ENCODE measurements around the gene CACNA2D3. TPM values are rescaled to one million over a fixed set of nuclear protein-coding genes. Genes with fewer than 3 reads are reported as not detected.

CACNA2D3 gene
- total RNA-seq, 1 donor from 2014 or later = 0.70 TPM

DNA sequence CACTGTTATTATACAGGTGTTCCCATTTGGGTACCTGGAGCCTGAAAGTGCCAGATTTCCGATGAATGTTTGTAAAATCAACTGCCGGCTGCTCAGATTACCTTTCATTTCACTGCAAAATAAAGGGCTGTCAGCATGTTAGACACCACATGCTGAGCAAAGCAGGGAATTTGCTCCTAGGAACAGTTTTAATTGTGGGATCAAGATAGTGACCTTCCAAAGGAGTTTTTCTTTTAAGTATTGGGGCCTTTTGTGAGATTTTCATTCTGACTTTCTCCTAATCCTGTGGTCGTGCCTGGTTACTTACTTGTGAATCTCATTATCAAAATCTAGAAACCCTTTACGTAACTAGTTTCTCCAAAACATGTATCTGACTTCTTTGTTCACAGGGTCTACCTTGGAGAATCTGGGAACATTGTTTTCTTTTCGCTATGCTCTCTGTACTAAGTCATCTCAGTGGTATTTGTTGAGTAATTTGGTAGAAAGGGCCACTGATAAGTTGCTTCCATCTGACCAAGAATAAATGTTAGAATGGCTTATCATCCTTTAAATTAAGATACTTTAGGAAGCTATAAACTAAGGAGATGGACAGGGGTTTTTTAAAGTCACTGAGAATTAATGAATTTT, 846.3 kb downstream of the CACNA2D3 start:
- Mint-ChIP-seq H3K9me3 (ENCODE audit: unreplicated experiment) (peaks cover 3% of the 10 kb centered on the region), H3K4me1 (ENCODE audit: low read depth, unreplicated experiment) (peaks cover 41% of the 10 kb centered on the region), H3K36me3 (ENCODE audit: low read depth, unreplicated experiment) (peaks cover 2% of the 10 kb centered on the region), H3K27me3 (ENCODE audit: low read depth, unreplicated experiment) (peaks cover 3% of the 10 kb centered on the region), H3K27ac (ENCODE audit: unreplicated experiment) (peak overlapping the region; percentile 27), H3K4me3 (ENCODE audit: unreplicated experiment) (no peak overlapping the region)
- no peaks in the 10 kb centered on the region for H3K36me3 ChIP-seq (ENCODE audit: insufficient read depth, low read length)
- peak overlapping the region; percentile 97 for H3K27ac ChIP-seq (ENCODE audit: low read depth, low read length)
- DNase-seq (ENCODE audit: low read depth) (peak; percentile 97), FAIRE-seq (peak; percentile 55)
- H3K79me2 ChIP-seq (ENCODE audit: insufficient read depth, low read length) = no peaks in the 10 kb centered on the region
- no peaks in the 10 kb centered on the region for H4K20me1 ChIP-seq (ENCODE audit: insufficient read depth, low read length)
- no peaks in the 10 kb centered on the region for H3K9me3 ChIP-seq (ENCODE audit: insufficient read depth, low read depth, low read length)
- TF ChIP-seq, protein P1, sequence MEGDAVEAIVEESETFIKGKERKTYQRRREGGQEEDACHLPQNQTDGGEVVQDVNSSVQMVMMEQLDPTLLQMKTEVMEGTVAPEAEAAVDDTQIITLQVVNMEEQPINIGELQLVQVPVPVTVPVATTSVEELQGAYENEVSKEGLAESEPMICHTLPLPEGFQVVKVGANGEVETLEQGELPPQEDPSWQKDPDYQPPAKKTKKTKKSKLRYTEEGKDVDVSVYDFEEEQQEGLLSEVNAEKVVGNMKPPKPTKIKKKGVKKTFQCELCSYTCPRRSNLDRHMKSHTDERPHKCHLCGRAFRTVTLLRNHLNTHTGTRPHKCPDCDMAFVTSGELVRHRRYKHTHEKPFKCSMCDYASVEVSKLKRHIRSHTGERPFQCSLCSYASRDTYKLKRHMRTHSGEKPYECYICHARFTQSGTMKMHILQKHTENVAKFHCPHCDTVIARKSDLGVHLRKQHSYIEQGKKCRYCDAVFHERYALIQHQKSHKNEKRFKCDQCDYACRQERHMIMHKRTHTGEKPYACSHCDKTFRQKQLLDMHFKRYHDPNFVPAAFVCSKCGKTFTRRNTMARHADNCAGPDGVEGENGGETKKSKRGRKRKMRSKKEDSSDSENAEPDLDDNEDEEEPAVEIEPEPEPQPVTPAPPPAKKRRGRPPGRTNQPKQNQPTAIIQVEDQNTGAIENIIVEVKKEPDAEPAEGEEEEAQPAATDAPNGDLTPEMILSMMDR (IDR thresholded peaks at IDR 0.05; ENCODE audit: insufficient read depth, low read depth, low read length) = no peak
- TF ChIP-seq EZH2 (IDR thresholded peaks at IDR 0.05; ENCODE audit: insufficient read depth, low read length) = no peak
- H3K4me2 ChIP-seq (ENCODE audit: low read length) = peak overlapping the region; percentile 76
- peak overlapping the region; percentile 34 for H3K4me3 ChIP-seq (ENCODE audit: insufficient read depth, low read depth, low read length)
- H3K4me1 ChIP-seq (ENCODE audit: insufficient read depth, low read length) = peaks cover 54% of the 10 kb centered on the region
- H3K9ac ChIP-seq (ENCODE audit: low read length) = peak overlapping the region; percentile 86
- no peaks in the 10 kb centered on the region for H3K27me3 ChIP-seq (ENCODE audit: insufficient read depth, low read length)
- no peak overlapping the region for H2AFZ ChIP-seq (ENCODE audit: low read depth, low read length)

DNA sequence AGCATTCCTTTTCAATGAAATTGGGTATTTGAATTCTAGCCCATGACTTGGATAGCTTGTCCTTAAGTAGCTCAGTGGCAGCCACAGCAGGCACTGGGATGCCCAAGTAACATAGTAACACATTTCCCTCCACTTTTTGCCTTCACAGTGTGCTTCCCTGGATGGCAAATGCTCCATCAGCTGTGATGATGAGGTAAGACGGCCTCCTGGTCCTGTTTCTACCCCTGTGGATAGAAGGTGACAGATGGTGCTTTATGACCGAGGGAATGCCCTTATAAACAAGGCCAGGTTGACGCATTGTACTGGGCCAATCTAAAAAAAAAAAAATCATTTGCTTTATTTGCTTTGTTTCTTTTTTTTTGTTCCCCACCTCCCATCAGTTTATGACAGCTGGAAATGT, 847.3 kb downstream of the CACNA2D3 start:
- Histone ChIP-seq H3K9me3 (ENCODE audit: insufficient read depth, low read depth, low read length) (no peaks in the 10 kb centered on the region), H3K4me2 (ENCODE audit: low read length) (peak overlapping the region; percentile 11), H3K27me3 (ENCODE audit: insufficient read depth, low read length) (no peaks in the 10 kb centered on the region), H3K27ac (ENCODE audit: low read depth, low read length) (peak overlapping the region; percentile 97), H3K4me1 (ENCODE audit: insufficient read depth, low read length) (peaks cover 54% of the 10 kb centered on the region), H3K36me3 (ENCODE audit: insufficient read depth, low read length) (no peaks in the 10 kb centered on the region), H3K4me3 (ENCODE audit: insufficient read depth, low read depth, low read length) (no peak overlapping the region), H3K9ac (ENCODE audit: low read length) (peak overlapping the region; percentile 55), H2AFZ (ENCODE audit: low read depth, low read length) (no peak overlapping the region), H3K79me2 (ENCODE audit: insufficient read depth, low read length) (no peaks in the 10 kb centered on the region), H4K20me1 (ENCODE audit: insufficient read depth, low read length) (no peaks in the 10 kb centered on the region)
- H3K27ac Mint-ChIP-seq (ENCODE audit: unreplicated experiment) = peak overlapping the region; percentile 67
- H3K36me3 Mint-ChIP-seq (ENCODE audit: low read depth, unreplicated experiment) = peaks cover 2% of the 10 kb centered on the region
- peak; percentile 33 for DNase-seq (ENCODE audit: low read depth)
- H3K9me3 Mint-ChIP-seq (ENCODE audit: unreplicated experiment) = peaks cover 3% of the 10 kb centered on the region
- TF ChIP-seq, protein P1 (IDR thresholded peaks at IDR 0.05; ENCODE audit: insufficient read depth, low read depth, low read length) = no peak
- TF ChIP-seq EZH2 (IDR thresholded peaks at IDR 0.05; ENCODE audit: insufficient read depth, low read length) = no peak
- H3K4me1 Mint-ChIP-seq (ENCODE audit: low read depth, unreplicated experiment) = peaks cover 41% of the 10 kb centered on the region
- no peak overlapping the region for H3K4me3 Mint-ChIP-seq (ENCODE audit: unreplicated experiment)
- no peak for FAIRE-seq
- peaks cover 5% of the 10 kb centered on the region for H3K27me3 Mint-ChIP-seq (ENCODE audit: low read depth, unreplicated experiment)

DNA sequence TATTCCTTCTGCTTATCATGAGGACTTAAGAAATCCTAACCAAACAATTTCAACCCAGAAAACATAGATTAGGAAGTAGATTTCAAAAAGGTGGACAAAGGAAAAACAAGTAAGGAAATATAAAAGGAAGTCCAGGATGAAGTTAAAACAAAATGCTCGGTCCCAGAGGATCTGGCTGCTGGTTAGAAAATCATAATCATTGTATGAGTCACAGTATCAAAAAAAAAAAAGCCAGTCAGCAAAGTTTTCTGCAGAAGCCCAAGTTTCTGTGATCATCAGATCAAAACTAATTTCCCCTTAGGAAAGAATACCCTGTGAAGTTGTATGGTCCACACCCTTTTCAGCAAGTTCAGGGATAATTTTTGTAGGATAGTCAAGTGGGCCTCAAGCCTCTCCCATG, 848.5 kb downstream of the CACNA2D3 start:
- H3K27me3 Mint-ChIP-seq (ENCODE audit: low read depth, unreplicated experiment) = peaks cover 5% of the 10 kb centered on the region
- peaks cover 33% of the 10 kb centered on the region for H3K4me1 Mint-ChIP-seq (ENCODE audit: low read depth, unreplicated experiment)
- Histone ChIP-seq H3K9me3 (ENCODE audit: insufficient read depth, low read depth, low read length) (no peaks in the 10 kb centered on the region), H3K9ac (ENCODE audit: low read length) (peak overlapping the region; percentile 36), H3K79me2 (ENCODE audit: insufficient read depth, low read length) (no peaks in the 10 kb centered on the region), H3K4me1 (ENCODE audit: insufficient read depth, low read length) (peaks cover 44% of the 10 kb centered on the region), H2AFZ (ENCODE audit: low read depth, low read length) (no peak overlapping the region), H3K4me2 (ENCODE audit: low read length) (peak overlapping the region; percentile 19), H3K27me3 (ENCODE audit: insufficient read depth, low read length) (no peaks in the 10 kb centered on the region), H3K36me3 (ENCODE audit: insufficient read depth, low read length) (no peaks in the 10 kb centered on the region), H3K27ac (ENCODE audit: low read depth, low read length) (peak overlapping the region; percentile 52), H3K4me3 (ENCODE audit: insufficient read depth, low read depth, low read length) (no peak overlapping the region), H4K20me1 (ENCODE audit: insufficient read depth, low read length) (no peaks in the 10 kb centered on the region)
- peaks cover 3% of the 10 kb centered on the region for H3K9me3 Mint-ChIP-seq (ENCODE audit: unreplicated experiment)
- H3K4me3 Mint-ChIP-seq (ENCODE audit: unreplicated experiment) = no peak overlapping the region
- FAIRE-seq = no peak
- TF ChIP-seq, protein P1 (IDR thresholded peaks at IDR 0.05; ENCODE audit: insufficient read depth, low read depth, low read length) = no peak
- peak; percentile 42 for DNase-seq (ENCODE audit: low read depth)
- H3K27ac Mint-ChIP-seq (ENCODE audit: unreplicated experiment) = peak overlapping the region; percentile 48
- peaks cover 2% of the 10 kb centered on the region for H3K36me3 Mint-ChIP-seq (ENCODE audit: low read depth, unreplicated experiment)
